A549 (cell line): ENCODE measurements around the gene SLC19A1. TPM values are rescaled to one million over a fixed set of nuclear protein-coding genes. Genes with fewer than 3 reads are reported as not detected.

Experiments used
- ATAC-seq, 2 experiments: fragments of 200-7000 bp in 1 of 2; fragments of >200 bp in 1 of 2; cut with Nextera tagmentation in 1 of 2; cut with Tn5 transposase in 1 of 2; 3 replicates each; pipeline versions ENCODE4 v1.8.0 to v1.9.1; 2018 to 2020; ENCODE audit warnings: mild to moderate bottlenecking in 1 of 2, moderate library complexity in 1 of 2
- CTCF ChIA-PET: fragments of 300-600 bp; sonication (Branson Sonifier 250); formaldehyde crosslinking; extraction: SDS; loops from one replicate; lab custom pipeline; 2021; ENCODE audit warnings: antibody characterized with exemption, inconsistent platforms; lab: Yijun Ruan, JAX
- POLR2A ChIA-PET: fragments of 350-600 bp; formaldehyde crosslinking; extraction: SDS; loops from one replicate; lab custom pipeline; 2021; ENCODE audit warnings: antibody characterized with exemption, inconsistent platforms; lab: Yijun Ruan, JAX
- DNase-seq, 2 experiments: peaks; one replicate each; pipeline versions ENCODE4 v3.0.0 to v3.0.0-alpha.2; 2011 to 2016; ENCODE audit warnings: low read depth in 1 of 2, low spot score in 1 of 2
- FAIRE-seq: peaks from 2 replicates; lab custom pipeline; 2011; peaks lifted over from hg19 to GRCh38; lab: Jason Lieb, UNC
- H3K27ac ChIP-seq, 2 experiments: fragments of >200 bp; sonication (Bioruptor Twin); formaldehyde crosslinking; 3 replicates each; pipeline ENCODE4 v1.5.1; 2016 to 2017
- H3K4me1 ChIP-seq: fragments of >200 bp; sonication (Bioruptor Twin); formaldehyde crosslinking; 3 replicates; pipeline ENCODE4 v1.6.1; 2016
- H3K4me2 ChIP-seq: fragments of >200 bp; sonication (Bioruptor Twin); formaldehyde crosslinking; 3 replicates; pipeline ENCODE4 v1.6.1; 2016
- H3K4me3 ChIP-seq: fragments of >200 bp; sonication (Bioruptor Twin); formaldehyde crosslinking; 3 replicates; pipeline ENCODE4 v1.5.1; 2016
- H3K9me3 ChIP-seq: fragments of >200 bp; sonication (Bioruptor Twin); formaldehyde crosslinking; 3 replicates; pipeline ENCODE4 v1.6.1; 2016
- CHD4 ChIP-seq: fragments of 200-600 bp; sonication (generic); IDR thresholded peaks from 2 replicates; pipeline ENCODE4 v1.6.1; 2016; ENCODE audit warnings: antibody characterized with exemption, mild to moderate bottlenecking, borderline replicate concordance
- EHF ChIP-seq: fragments of 250-450 bp; sonication (Bioruptor Pico); IDR thresholded peaks from 2 replicates; pipeline ENCODE4 v1.5.0; 2020; ENCODE audit warnings: mild to moderate bottlenecking
- EHMT2 ChIP-seq: fragments of 200-600 bp; sonication (generic); IDR thresholded peaks from 2 replicates; pipeline ENCODE4 v1.6.1; 2016; ENCODE audit warnings: antibody characterized with exemption, low read depth, mild to moderate bottlenecking, moderate library complexity
- EP300 ChIP-seq, 2 experiments: fragments of >200 bp; sonication (Bioruptor Twin); formaldehyde crosslinking; IDR thresholded peaks; 2 replicates in 1 of 2; 3 replicates in 1 of 2; pipeline ENCODE4 v1.6.1; 2016 to 2017
- FOSL2 ChIP-seq, 2 experiments: fragments of 450-650 bp in 1 of 2; fragments of >200 bp in 1 of 2; sonication (Bioruptor Twin) in 1 of 2; formaldehyde crosslinking; IDR thresholded peaks; 2 replicates each; pipeline versions ENCODE4 v1.5.0 to v1.6.1; 2016 to 2020; ENCODE audit warnings: mild to moderate bottlenecking in 1 of 2, moderate library complexity in 1 of 2
- FOXS1 ChIP-seq: fragments of 250-450 bp; sonication (Bioruptor Pico); IDR thresholded peaks from 2 replicates; pipeline ENCODE4 v1.5.0; 2020; ENCODE audit warnings: mild to moderate bottlenecking, moderate library complexity
- HOXB5 ChIP-seq: fragments of 250-450 bp; sonication (Bioruptor Pico); IDR thresholded peaks from 2 replicates; pipeline ENCODE4 v1.5.0; 2020; ENCODE audit warnings: mild to moderate bottlenecking, moderate library complexity
- MAFK ChIP-seq: fragments of 450-650 bp; IDR thresholded peaks from 2 replicates; pipeline ENCODE4 v1.6.1; 2014; ENCODE audit not compliant: partially characterized antibody
- NPAS2 ChIP-seq: fragments of 250-450 bp; sonication (Bioruptor Pico); IDR thresholded peaks from 2 replicates; pipeline ENCODE4 v1.8.0; 2022; ENCODE audit warnings: mild to moderate bottlenecking, moderate library complexity, borderline replicate concordance
- RAD21 ChIP-seq, 2 experiments: fragments of >200 bp in 1 of 2; sonication (Bioruptor Twin) in 1 of 2; formaldehyde crosslinking in 1 of 2; IDR thresholded peaks in 1 of 2; conservative IDR thresholded peaks in 1 of 2; 2 replicates in 1 of 2; 3 replicates in 1 of 2; pipeline ENCODE4 v1.6.1; 2012 to 2018; ENCODE audit warnings: inconsistent platforms in 1 of 2
- RCOR1 ChIP-seq: fragments of 150-350 bp; IDR thresholded peaks from 2 replicates; pipeline ENCODE4 v1.6.1; 2014; ENCODE audit warnings: antibody characterized with exemption, low read length, low read depth
- RFX5 ChIP-seq: fragments of 450-650 bp; IDR thresholded peaks from 2 replicates; pipeline ENCODE4 v1.7.1; 2014; ENCODE audit warnings: antibody characterized with exemption, mild to moderate bottlenecking, moderate library complexity
- TFCP2L1 ChIP-seq: fragments of 250-450 bp; sonication (Bioruptor Pico); IDR thresholded peaks from 2 replicates; pipeline ENCODE4 v1.5.0; 2021; ENCODE audit warnings: mild to moderate bottlenecking
- ZC3H11A ChIP-seq: fragments of 450-650 bp; IDR thresholded peaks from 2 replicates; pipeline ENCODE4 v1.6.1; 2014; ENCODE audit warnings: antibody characterized with exemption, mild to moderate bottlenecking
- ZNF302 ChIP-seq: fragments of 250-450 bp; sonication (Bioruptor Pico); IDR thresholded peaks from 2 replicates; pipeline ENCODE4 v1.9.0; 2021; ENCODE audit warnings: inconsistent platforms, mild to moderate bottlenecking, moderate library complexity
- ZSCAN20 ChIP-seq: fragments of 250-450 bp; sonication (Bioruptor Pico); IDR thresholded peaks from 2 replicates; pipeline ENCODE4 v1.8.0; 2022; ENCODE audit warnings: mild to moderate bottlenecking, moderate library complexity
- WGBS: methylation state at CpG from one replicate; pipeline ENCODE4 v1.1.6; 2017; ENCODE audit errors: missing lambda C conversion rate; 5-methylcytosine and 5-hydroxymethylcytosine counted together
- polyA plus RNA-seq, 4 experiments: library from polyadenylated mRNA; depleted of rRNA in 3 of 4; stranded (reverse); fragments of >200 nt; fragmentation: RNase III in 1 of 4; extraction: RNeasy Plus Mini Kit Qiagen cat#74134 plus additional on column Dnase treatment in 1 of 4; gene quantifications; 2 replicates in 3 of 4; 3 replicates in 1 of 4; pipeline ENCODE4 v1.2.3, GENCODE V29; 2011 to 2017
- TF ChIP-seq, protein P1 (sequence below): fragments of 250-450 bp; sonication (Bioruptor Pico); IDR thresholded peaks from 2 replicates; pipeline ENCODE4 v1.5.0; 2020; ENCODE audit warnings: low read depth, mild to moderate bottlenecking, moderate library complexity
- TF ChIP-seq, protein P2 (sequence below): fragments of >200 bp; sonication (Bioruptor Twin); formaldehyde crosslinking; IDR thresholded peaks from 2 replicates; pipeline ENCODE4 v1.6.1; 2016
- TF ChIP-seq, protein P3 (sequence below): fragments of >200 bp; sonication (Bioruptor Twin); formaldehyde crosslinking; IDR thresholded peaks from 3 replicates; pipeline ENCODE4 v1.6.1; 2016
- TF ChIP-seq, protein P4 (sequence below): fragments of >200 bp; sonication (Bioruptor Twin); formaldehyde crosslinking; IDR thresholded peaks from 3 replicates; pipeline ENCODE4 v1.5.1; 2016

SLC19A1 gene
- polyA plus RNA-seq, 2 of the 4 experiments (the other 2 are of a cell fraction), result 9.8 to 14.0 TPM

DNA sequence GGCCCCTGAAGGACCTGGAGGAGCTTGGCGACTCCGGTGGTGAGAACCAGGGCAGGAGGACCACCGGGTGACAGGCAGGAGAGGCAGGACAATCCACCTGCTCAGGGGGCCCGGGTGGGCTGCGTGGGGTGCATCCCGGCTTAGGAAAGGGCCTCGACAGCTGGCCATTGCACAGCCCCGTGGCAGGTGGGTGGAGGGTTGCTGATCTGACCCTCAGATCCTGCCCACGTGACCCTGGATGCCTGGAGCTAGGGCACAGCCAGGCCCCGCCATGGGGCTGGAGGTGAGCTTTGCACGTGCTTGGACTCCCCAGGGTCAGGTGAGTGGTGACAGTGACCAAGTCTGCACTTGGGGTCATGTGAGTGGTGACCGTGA lies 35.5 kb upstream of the SLC19A1 start:
- ATAC-seq, result no peak
- POLR2A ChIA-PET, result no interaction called here
- WGBS, result 66% methylated on average over 3 of the region's 12 CpGs
- no peak for FAIRE-seq
- Histone ChIP-seq H3K4me2 (no peak overlapping the region), H3K4me1 (no peaks in the 10 kb centered on the region), H3K4me3 (no peak overlapping the region), H3K27ac (no peak overlapping the region), H3K9me3 (peaks cover 1% of the 10 kb centered on the region; the same call in 1 of the 3 replicates)
- DNase-seq, result no peak
- TF ChIP-seq ZC3H11A, result no peak
- TF ChIP-seq EP300 (IDR thresholded peaks at IDR 0.05), result no peak
- TF ChIP-seq, protein P1, sequence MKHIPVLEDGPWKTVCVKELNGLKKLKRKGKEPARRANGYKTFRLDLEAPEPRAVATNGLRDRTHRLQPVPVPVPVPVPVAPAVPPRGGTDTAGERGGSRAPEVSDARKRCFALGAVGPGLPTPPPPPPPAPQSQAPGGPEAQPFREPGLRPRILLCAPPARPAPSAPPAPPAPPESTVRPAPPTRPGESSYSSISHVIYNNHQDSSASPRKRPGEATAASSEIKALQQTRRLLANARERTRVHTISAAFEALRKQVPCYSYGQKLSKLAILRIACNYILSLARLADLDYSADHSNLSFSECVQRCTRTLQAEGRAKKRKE, result no peak
- TF ChIP-seq ZSCAN20, result no peak
- TF ChIP-seq MAFK, result no peak
- CTCF ChIA-PET, result no interaction called here

DNA sequence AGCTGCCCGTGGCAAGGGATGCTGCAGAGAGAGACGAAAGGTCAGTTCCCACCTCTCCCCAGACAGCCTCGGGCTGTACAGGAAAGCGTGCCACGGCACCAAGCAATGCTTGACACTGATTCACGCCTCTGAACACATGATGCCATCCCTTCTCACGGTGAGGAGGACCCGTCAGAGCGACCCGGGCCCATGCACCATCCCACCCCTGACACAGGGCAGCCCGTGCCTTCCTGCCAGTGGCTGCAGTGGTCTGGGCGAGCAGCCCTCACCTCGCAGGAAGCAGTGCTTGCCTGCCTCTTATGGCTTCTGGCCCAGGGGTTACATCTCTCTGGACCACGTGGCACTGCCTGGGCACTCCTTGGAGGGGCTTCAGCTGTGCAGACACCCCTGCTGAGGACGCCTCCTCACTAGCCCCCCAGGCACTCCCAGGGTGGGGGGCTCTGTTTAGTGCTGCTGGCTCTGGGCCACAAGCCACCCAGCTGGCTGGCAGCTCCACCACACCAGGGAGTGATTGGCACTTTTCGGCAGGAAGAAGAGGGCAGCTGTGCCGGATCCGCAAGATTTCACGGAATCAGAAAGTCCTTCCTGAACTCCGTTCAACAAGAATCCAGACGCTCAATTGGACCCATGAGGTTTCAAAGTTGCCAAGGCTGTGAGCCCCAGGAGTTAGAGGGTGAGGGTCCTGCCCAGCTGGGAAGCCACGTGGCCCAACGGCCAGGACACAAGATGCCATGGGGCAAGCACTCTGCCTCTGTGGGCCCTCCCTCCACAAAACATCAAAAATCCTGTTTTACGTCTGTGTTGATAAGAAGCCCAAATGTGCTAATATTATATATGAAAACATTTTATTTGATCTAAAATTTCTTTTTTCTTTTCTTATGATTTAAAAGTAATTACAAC lies 34.8 kb upstream of the SLC19A1 start:
- Histone ChIP-seq H3K4me3 (no peak overlapping the region), H3K4me2 (no peak overlapping the region)
- no peak for DNase-seq
- POLR2A ChIA-PET, result no interaction called here
- WGBS, result 65% methylated on average over 8 of the region's 24 CpGs
- no peak for FAIRE-seq
- TF ChIP-seq RCOR1, result no peak
- TF ChIP-seq, protein P2, sequence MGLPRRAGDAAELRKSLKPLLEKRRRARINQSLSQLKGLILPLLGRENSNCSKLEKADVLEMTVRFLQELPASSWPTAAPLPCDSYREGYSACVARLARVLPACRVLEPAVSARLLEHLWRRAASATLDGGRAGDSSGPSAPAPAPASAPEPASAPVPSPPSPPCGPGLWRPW, result no peak
- no peak for TF ChIP-seq TFCP2L1 (CRISPR knock-in tag)
- no peak for TF ChIP-seq EHF (CRISPR knock-in tag)
- no peak for TF ChIP-seq CHD4
- no peak for TF ChIP-seq RFX5
- no peak for TF ChIP-seq FOXS1 (CRISPR knock-in tag)
- TF ChIP-seq EHMT2, result no peak
- TF ChIP-seq NPAS2 (CRISPR knock-in tag), result no peak
- TF ChIP-seq, protein P3, sequence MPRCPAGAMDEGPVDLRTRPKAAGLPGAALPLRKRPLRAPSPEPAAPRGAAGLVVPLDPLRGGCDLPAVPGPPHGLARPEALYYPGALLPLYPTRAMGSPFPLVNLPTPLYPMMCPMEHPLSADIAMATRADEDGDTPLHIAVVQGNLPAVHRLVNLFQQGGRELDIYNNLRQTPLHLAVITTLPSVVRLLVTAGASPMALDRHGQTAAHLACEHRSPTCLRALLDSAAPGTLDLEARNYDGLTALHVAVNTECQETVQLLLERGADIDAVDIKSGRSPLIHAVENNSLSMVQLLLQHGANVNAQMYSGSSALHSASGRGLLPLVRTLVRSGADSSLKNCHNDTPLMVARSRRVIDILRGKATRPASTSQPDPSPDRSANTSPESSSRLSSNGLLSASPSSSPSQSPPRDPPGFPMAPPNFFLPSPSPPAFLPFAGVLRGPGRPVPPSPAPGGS, result no peak
- TF ChIP-seq, all 56 proteins: peak for 0
- CTCF ChIA-PET, result interaction anchor here (1.1 to 2.1 kb wide), 3 partner anchors 14 to 21 kb away, joined by 3 to 7 read pairs (median 5); no protein-coding TSS in a partner anchor
- Histone ChIP-seq H3K4me1 (no peaks in the 10 kb centered on the region), H3K27ac (no peak overlapping the region), H3K9me3 (no peaks in the 10 kb centered on the region)
- no peak for ATAC-seq

DNA sequence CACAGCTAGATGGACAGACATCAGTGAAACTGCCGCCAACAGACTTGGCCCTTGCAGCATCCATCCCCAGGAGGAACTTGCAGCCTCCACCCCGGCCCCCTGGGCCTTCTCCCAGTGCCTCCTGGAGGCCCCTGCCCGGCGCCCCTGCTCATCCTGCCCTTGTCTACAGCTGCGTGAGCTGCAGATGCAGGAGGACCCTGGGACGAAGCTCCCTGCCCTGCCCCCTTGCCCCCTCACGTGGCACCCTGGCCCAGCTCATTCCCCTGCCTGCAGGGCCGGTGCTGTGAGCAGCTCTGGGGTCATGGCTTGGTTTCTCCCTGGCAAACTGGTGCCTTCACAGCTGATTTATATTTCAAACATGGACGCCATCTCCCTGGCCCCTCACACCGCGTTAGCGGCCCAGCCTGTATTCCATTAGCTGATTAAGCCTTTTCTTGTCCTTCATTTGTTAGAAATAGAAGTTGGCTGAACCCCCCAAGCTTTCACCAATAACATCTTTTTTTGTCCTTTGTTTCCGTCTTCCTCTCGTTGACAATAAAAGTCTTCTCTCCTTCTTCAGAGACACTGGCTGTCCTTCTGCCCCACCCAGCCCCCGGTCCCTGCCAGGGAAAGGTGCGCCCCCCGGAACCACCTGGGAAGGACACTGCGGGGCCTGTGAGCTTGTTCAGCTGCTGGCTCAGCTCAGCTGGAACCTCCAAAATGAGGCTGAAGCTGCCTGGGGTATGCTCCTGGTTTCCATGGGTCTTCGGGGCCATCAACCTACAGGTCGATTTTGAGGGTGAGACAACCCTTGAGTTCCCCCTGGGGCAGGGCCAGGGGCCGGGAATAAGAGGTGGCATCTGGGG lies 34.0 kb upstream of the SLC19A1 start:
- ATAC-seq (no peak), FAIRE-seq (no peak)
- Histone ChIP-seq H3K4me1 (no peaks in the 10 kb centered on the region), H3K4me3 (no peak overlapping the region), H3K4me2 (no peak overlapping the region)
- 64% methylated on average over 12 of the region's 21 CpGs for WGBS
- CTCF ChIA-PET, result interaction anchor here (1.1 to 2.1 kb wide), 3 partner anchors 13 to 21 kb away, joined by 3 to 7 read pairs (median 5); no protein-coding TSS in a partner anchor
- no peak for TF ChIP-seq ZNF302 (CRISPR knock-in tag)
- no peak for TF ChIP-seq RAD21 (conservative IDR thresholded peaks at IDR 0.05 in 1 of 2, IDR thresholded peaks at IDR 0.05 in 1 of 2)
- no peak for TF ChIP-seq FOSL2 (IDR thresholded peaks at IDR 0.05)
- TF ChIP-seq FOSL2 (CRISPR knock-in tag; IDR thresholded peaks at IDR 0.05), result no peak
- no peak for TF ChIP-seq HOXB5 (CRISPR knock-in tag)
- no peak for TF ChIP-seq CHD4
- no peak for TF ChIP-seq FOXS1 (CRISPR knock-in tag)
- TF ChIP-seq EP300 (IDR thresholded peaks at IDR 0.05), result no peak
- TF ChIP-seq, protein P4, sequence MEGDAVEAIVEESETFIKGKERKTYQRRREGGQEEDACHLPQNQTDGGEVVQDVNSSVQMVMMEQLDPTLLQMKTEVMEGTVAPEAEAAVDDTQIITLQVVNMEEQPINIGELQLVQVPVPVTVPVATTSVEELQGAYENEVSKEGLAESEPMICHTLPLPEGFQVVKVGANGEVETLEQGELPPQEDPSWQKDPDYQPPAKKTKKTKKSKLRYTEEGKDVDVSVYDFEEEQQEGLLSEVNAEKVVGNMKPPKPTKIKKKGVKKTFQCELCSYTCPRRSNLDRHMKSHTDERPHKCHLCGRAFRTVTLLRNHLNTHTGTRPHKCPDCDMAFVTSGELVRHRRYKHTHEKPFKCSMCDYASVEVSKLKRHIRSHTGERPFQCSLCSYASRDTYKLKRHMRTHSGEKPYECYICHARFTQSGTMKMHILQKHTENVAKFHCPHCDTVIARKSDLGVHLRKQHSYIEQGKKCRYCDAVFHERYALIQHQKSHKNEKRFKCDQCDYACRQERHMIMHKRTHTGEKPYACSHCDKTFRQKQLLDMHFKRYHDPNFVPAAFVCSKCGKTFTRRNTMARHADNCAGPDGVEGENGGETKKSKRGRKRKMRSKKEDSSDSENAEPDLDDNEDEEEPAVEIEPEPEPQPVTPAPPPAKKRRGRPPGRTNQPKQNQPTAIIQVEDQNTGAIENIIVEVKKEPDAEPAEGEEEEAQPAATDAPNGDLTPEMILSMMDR, result no peak
- no peak for TF ChIP-seq ZC3H11A
- TF ChIP-seq, all 56 proteins: peak for 0
- POLR2A ChIA-PET, result no interaction called here
- no peak for DNase-seq
- Histone ChIP-seq H3K27ac (no peak overlapping the region), H3K9me3 (no peaks in the 10 kb centered on the region)
